Upper lobe of right lung (tissue), 1 donor: ENCODE results near the gene SLC16A10. TPM values are rescaled to one million over a fixed set of nuclear protein-coding genes. Genes with fewer than 3 reads are reported as not detected.

ENCODE experiments used
- ATAC-seq: fragments of 200-7000 bp; cut with Tn5 transposase; one replicate; pipeline ENCODE4 v1.9.1; 2020; ENCODE audit warnings: mild to moderate bottlenecking, moderate library complexity
- DNase-seq: peaks from one replicate; pipeline ENCODE4 v3.0.0-alpha.2; 2020
- H3K27ac ChIP-seq: fragments of 200-600 bp; one replicate; pipeline ENCODE4 v1.8.0; 2022
- H3K27me3 ChIP-seq: fragments of 200-600 bp; one replicate; pipeline ENCODE4 v1.8.0; 2022; ENCODE audit warnings: mild to moderate bottlenecking
- H3K36me3 ChIP-seq: fragments of 200-600 bp; one replicate; pipeline ENCODE4 v1.8.0; 2022
- H3K4me1 ChIP-seq: fragments of 200-600 bp; one replicate; pipeline ENCODE4 v1.8.0; 2022
- H3K4me3 ChIP-seq: fragments of 200-600 bp; one replicate; pipeline ENCODE4 v1.8.0; 2022; ENCODE audit warnings: mild to moderate bottlenecking
- H3K9me3 ChIP-seq: fragments of 200-600 bp; one replicate; pipeline ENCODE4 v1.8.0; 2022
- CTCF ChIP-seq: fragments of 200-600 bp; IDR thresholded peaks from one replicate; pipeline ENCODE4 v1.8.0; 2022; ENCODE audit warnings: antibody characterized with exemption
- intact Hi-C: fragments of 100-400 bp; cut with DNase I; formaldehyde crosslinking; loops from one replicate; pipeline ENCODE4 v1.11.0; 2022
- total RNA-seq: library from RNA; stranded (reverse); fragmentation: NEBNext Ultra II Directional; extraction: Animal tissue kit (Norgen Biotek cat#: 25700); gene quantifications from one replicate; pipeline ENCODE4 v1.2.1, GENCODE V29; 2021
- donor health status: DM: no; HTN: yes; CAD: no; lungs with severe emphysema.

SLC16A10 gene
- total RNA-seq, 1 donor from 2014 or later, result 12.3 TPM

GRCh38 chr6:111192911-111193555, 105.7 kb downstream of the SLC16A10 start:
- no peak for DNase-seq
- ATAC-seq, result no peak
- H3K4me1 ChIP-seq, result no peaks in the 10 kb centered on the region
- no peak overlapping the region for H3K4me3 ChIP-seq
- H3K9me3 ChIP-seq, result no peaks in the 10 kb centered on the region
- no peak for TF ChIP-seq CTCF
- intact Hi-C loops, result no loop called here
- no peaks in the 10 kb centered on the region for H3K36me3 ChIP-seq
- H3K27ac ChIP-seq, result no peak overlapping the region
- no peaks in the 10 kb centered on the region for H3K27me3 ChIP-seq

- ATAC-seq (no peak), DNase-seq (no peak)
- no peak overlapping the region for H3K4me3 ChIP-seq
- H3K27me3 ChIP-seq, result no peaks in the 10 kb centered on the region
- no peak for TF ChIP-seq CTCF
- H3K9me3 ChIP-seq, result no peaks in the 10 kb centered on the region
- no peaks in the 10 kb centered on the region for H3K36me3 ChIP-seq
- intact Hi-C loops, result no loop called here
- H3K4me1 ChIP-seq, result no peaks in the 10 kb centered on the region
- H3K27ac ChIP-seq, result no peak overlapping the region
Measured at GRCh38 chr6:111195656-111196055, 108.4 kb downstream of the SLC16A10 start.

GRCh38 chr6:111198841-111199240, 111.5 kb downstream of the SLC16A10 start:
- DNase-seq (no peak), ATAC-seq (no peak)
- Histone ChIP-seq H3K4me3 (no peak overlapping the region), H3K36me3 (no peaks in the 10 kb centered on the region), H3K4me1 (no peaks in the 10 kb centered on the region), H3K9me3 (no peaks in the 10 kb centered on the region), H3K27ac (no peak overlapping the region), H3K27me3 (no peaks in the 10 kb centered on the region)
- intact Hi-C loops, result no loop called here
- TF ChIP-seq CTCF, result no peak

GRCh38 chr6:111199935-111200334, 112.6 kb downstream of the SLC16A10 start:
- H3K9me3 ChIP-seq, result no peaks in the 10 kb centered on the region
- DNase-seq (no peak), ATAC-seq (no peak)
- no peak overlapping the region for H3K4me3 ChIP-seq
- H3K27ac ChIP-seq, result no peak overlapping the region
- no peak for TF ChIP-seq CTCF
- H3K36me3 ChIP-seq, result no peaks in the 10 kb centered on the region
- no peaks in the 10 kb centered on the region for H3K4me1 ChIP-seq
- no peaks in the 10 kb centered on the region for H3K27me3 ChIP-seq
- intact Hi-C loops, result no loop called here

- Histone ChIP-seq H3K27me3 (no peaks in the 10 kb centered on the region), H3K4me1 (no peaks in the 10 kb centered on the region), H3K27ac (no peak overlapping the region), H3K4me3 (no peak overlapping the region), H3K36me3 (no peaks in the 10 kb centered on the region), H3K9me3 (no peaks in the 10 kb centered on the region)
- DNase-seq, result no peak
- intact Hi-C loops, result no loop called here
- TF ChIP-seq CTCF, result no peak
- ATAC-seq, result no peak
Measured at GRCh38 chr6:111200350-111201243, 113.3 kb downstream of the SLC16A10 start.
